Endodermal cell (in vitro differentiated cells): ENCODE results near the gene PECR. TPM values are rescaled to one million over a fixed set of nuclear protein-coding genes. Genes with fewer than 3 reads are reported as not detected.

ENCODE experiments used
- DNase-seq: peaks from one replicate; pipeline ENCODE4 v3.0.0-alpha.2; 2017
- H3K27ac ChIP-seq: 2 replicates; pipeline ENCODE4 v1.5.1; 2013; ENCODE audit warnings: mild to moderate bottlenecking, low read depth, low read length, moderate library complexity
- H3K27me3 ChIP-seq: 2 replicates; pipeline ENCODE4 v1.6.1; 2013; ENCODE audit warnings: mild to moderate bottlenecking, low read length, moderate library complexity; ENCODE audit not compliant: insufficient read depth, control insufficient read depth, poor library complexity, severe bottlenecking
- H3K36me3 ChIP-seq: 2 replicates; pipeline ENCODE4 v1.7.0; 2013; ENCODE audit warnings: mild to moderate bottlenecking, low read length, moderate library complexity; ENCODE audit not compliant: control insufficient read depth, insufficient read depth
- H3K4me1 ChIP-seq: one replicate; pipeline ENCODE4 v1.7.0; 2013; ENCODE audit warnings: low read length; ENCODE audit not compliant: control insufficient read depth, insufficient read depth
- H3K4me3 ChIP-seq: 2 replicates; pipeline ENCODE4 v1.5.1; 2013; ENCODE audit warnings: mild to moderate bottlenecking, low read length, moderate library complexity
- H3K9ac ChIP-seq: 2 replicates; pipeline ENCODE4 v1.6.1; 2013; ENCODE audit warnings: mild to moderate bottlenecking, low read length, moderate library complexity; ENCODE audit not compliant: poor library complexity, severe bottlenecking; ENCODE audit errors: extremely low read depth
- H3K9me3 ChIP-seq: 2 replicates; pipeline ENCODE4 v1.6.1; 2013; ENCODE audit warnings: mild to moderate bottlenecking, low read length, moderate library complexity; ENCODE audit not compliant: control insufficient read depth
- H3K27ac Mint-ChIP-seq: 2 replicates; pipeline ENCODE4 v1.8.0; 2020; ENCODE audit warnings: mixed read lengths
- H3K27me3 Mint-ChIP-seq: 2 replicates; pipeline ENCODE4 v1.8.0; 2021; ENCODE audit warnings: mild to moderate bottlenecking, mixed read lengths; ENCODE audit not compliant: insufficient read depth
- H3K36me3 Mint-ChIP-seq: 2 replicates; pipeline ENCODE4 v1.8.0; 2020; ENCODE audit warnings: low read depth, mixed read lengths
- H3K4me1 Mint-ChIP-seq: 2 replicates; pipeline ENCODE4 v1.8.0; 2020; ENCODE audit warnings: mixed read lengths
- H3K4me3 Mint-ChIP-seq: 2 replicates; pipeline ENCODE4 v1.8.0; 2020; ENCODE audit warnings: mild to moderate bottlenecking, moderate library complexity, mixed read lengths
- H3K9me3 Mint-ChIP-seq: 2 replicates; pipeline ENCODE4 v1.8.0; 2020; ENCODE audit warnings: mild to moderate bottlenecking, mixed read lengths
- WGBS, 2 experiments: methylation state at CpG; one replicate each; pipeline versions ENCODE4 v1.1.5 to v1.1.7; 2013; ENCODE audit warnings: missing lambda C conversion rate in 2 of 2, mixed read lengths in 1 of 2; ENCODE audit not compliant: insufficient coverage in 1 of 2, insufficient read length in 1 of 2; 5-methylcytosine and 5-hydroxymethylcytosine counted together
- total RNA-seq, 2 donors: library from RNA; stranded (reverse); fragmentation: NEBNext Ultra II Directional in 1 of 2; extraction: Animal tissue kit (Norgen Biotek cat#: 25700) in 1 of 2; gene quantifications; 2 replicates in 1 of 2; 3 replicates in 1 of 2; pipeline ENCODE4 v1.2.1, GENCODE V29; 2021
- TF ChIP-seq, protein P1 (sequence below): fragments of 200-600 bp; sonication (generic); conservative IDR thresholded peaks from 2 replicates; pipeline ENCODE4 v1.5.0; 2021; ENCODE audit warnings: antibody characterized with exemption, mild to moderate bottlenecking

PECR gene
- total RNA-seq, 2 donors from 2014 or later = 12.5 to 17.0 TPM

DNA sequence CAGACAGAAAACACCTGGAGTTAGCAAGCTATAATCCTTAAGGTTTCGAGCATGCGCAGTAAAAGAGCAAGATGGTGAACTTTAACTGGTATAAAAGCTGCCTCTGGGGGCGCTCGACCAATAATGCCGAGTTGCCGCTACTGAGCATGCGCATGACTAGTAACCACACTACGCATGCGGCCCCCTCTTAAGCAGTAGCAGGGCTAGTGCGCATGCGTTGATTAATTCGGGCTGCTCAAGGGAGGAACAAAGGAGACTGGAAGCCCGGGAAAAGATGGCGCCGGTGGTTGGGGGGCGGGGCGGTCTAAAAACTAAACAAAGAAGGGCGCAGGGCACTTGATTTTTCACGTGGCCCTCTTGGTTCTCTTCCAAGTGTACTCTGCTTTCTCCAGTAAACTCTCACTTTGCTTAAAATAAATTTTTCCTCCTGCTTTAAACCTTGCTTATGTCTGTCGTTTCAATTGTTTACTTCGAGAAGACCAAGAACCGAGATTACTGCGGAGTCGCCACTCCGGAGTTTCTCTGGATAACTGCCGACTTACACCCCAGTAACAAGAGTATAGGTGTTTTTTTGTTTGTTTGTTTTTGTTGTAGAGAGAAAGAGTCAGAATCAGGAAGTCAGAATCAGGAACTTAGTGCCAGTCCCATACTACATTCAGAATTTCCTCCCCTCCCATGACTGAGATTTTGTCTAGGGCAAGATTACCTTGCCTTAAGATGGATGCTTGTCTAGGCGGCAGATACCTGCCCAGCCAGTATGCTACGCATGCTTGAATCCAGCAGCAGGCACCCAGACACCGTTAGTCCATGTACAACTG, 33.3 kb upstream of the PECR start:
- peak; percentile 99 for DNase-seq
- Histone ChIP-seq H3K9me3 (no peaks in the 10 kb centered on the region), H3K27me3 (no peaks in the 10 kb centered on the region), H3K9ac (peak overlapping the region; percentile 89), H3K4me1 (peaks cover 9% of the 10 kb centered on the region), H3K4me3 (peak overlapping the region; percentile 78), H3K27ac (peak overlapping the region; percentile 90), H3K36me3 (peaks cover 91% of the 10 kb centered on the region)
- peak overlapping the region; percentile 99 for H3K27ac Mint-ChIP-seq
- H3K36me3 Mint-ChIP-seq = peaks cover 88% of the 10 kb centered on the region
- no peaks in the 10 kb centered on the region for H3K27me3 Mint-ChIP-seq
- WGBS, 2 experiments = 22 to 26% methylated on average over 22 to 29 of the region's 29 CpGs
- H3K4me1 Mint-ChIP-seq = peaks cover 42% of the 10 kb centered on the region
- TF ChIP-seq, protein P1, sequence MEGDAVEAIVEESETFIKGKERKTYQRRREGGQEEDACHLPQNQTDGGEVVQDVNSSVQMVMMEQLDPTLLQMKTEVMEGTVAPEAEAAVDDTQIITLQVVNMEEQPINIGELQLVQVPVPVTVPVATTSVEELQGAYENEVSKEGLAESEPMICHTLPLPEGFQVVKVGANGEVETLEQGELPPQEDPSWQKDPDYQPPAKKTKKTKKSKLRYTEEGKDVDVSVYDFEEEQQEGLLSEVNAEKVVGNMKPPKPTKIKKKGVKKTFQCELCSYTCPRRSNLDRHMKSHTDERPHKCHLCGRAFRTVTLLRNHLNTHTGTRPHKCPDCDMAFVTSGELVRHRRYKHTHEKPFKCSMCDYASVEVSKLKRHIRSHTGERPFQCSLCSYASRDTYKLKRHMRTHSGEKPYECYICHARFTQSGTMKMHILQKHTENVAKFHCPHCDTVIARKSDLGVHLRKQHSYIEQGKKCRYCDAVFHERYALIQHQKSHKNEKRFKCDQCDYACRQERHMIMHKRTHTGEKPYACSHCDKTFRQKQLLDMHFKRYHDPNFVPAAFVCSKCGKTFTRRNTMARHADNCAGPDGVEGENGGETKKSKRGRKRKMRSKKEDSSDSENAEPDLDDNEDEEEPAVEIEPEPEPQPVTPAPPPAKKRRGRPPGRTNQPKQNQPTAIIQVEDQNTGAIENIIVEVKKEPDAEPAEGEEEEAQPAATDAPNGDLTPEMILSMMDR = peak; percentile 92
- H3K4me3 Mint-ChIP-seq = peak overlapping the region; percentile 65
- H3K9me3 Mint-ChIP-seq = no peaks in the 10 kb centered on the region

DNA sequence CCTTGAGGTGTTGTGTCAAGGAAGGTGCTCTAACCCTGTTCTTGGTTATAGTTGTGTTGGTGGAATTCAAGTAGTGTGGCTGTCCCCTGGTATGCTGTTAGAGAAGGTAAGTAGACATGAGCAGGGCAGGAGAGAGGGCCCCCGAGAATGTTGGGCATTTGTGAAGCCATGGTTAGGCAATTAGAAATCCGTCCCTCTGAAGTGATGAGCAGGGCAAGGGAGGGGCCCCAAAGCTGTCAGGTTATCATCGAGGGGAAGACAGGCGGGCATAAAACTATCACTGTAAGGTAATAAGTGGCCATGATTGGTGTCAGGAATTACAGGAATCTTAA, 32.7 kb upstream of the PECR start:
- Histone ChIP-seq H3K27ac (no peak overlapping the region), H3K9me3 (no peaks in the 10 kb centered on the region), H3K9ac (peak overlapping the region; percentile 13), H3K4me3 (no peak overlapping the region), H3K4me1 (peaks cover 9% of the 10 kb centered on the region), H3K36me3 (peaks cover 86% of the 10 kb centered on the region), H3K27me3 (no peaks in the 10 kb centered on the region)
- H3K4me1 Mint-ChIP-seq = peaks cover 42% of the 10 kb centered on the region
- peak overlapping the region; percentile 65 for H3K4me3 Mint-ChIP-seq
- DNase-seq = no peak
- peak overlapping the region; percentile 99 for H3K27ac Mint-ChIP-seq
- no peaks in the 10 kb centered on the region for H3K9me3 Mint-ChIP-seq
- 45 to 47% methylated on average over 4 of the region's 4 CpGs for WGBS, 2 experiments
- H3K36me3 Mint-ChIP-seq = peaks cover 82% of the 10 kb centered on the region
- H3K27me3 Mint-ChIP-seq = no peaks in the 10 kb centered on the region
- TF ChIP-seq, protein P1 = no peak

DNA sequence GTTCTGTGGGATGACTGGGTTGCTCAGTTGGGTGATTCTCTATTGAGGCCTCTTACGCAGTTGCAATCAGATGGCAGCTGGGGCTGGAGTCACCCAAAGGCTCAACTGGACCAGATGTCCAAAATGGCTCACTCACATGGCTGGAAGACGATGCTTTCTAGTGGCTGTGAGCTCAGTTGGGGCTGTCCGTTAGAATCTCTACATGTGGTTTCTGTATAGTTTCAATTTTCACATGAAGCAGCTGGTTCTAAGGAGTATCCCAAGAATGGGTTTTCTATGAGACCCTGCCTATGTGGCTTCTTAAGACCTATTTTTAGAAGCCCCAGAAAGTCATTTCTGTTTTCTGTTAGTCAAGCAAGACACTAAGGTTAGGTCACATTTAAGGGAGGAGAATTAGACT, 32.0 kb upstream of the PECR start:
- H3K27ac ChIP-seq = no peak overlapping the region
- Mint-ChIP-seq H3K4me3 (no peak overlapping the region), H3K4me1 (peaks cover 43% of the 10 kb centered on the region), H3K27ac (peak overlapping the region; percentile 99), H3K9me3 (no peaks in the 10 kb centered on the region), H3K36me3 (peaks cover 74% of the 10 kb centered on the region), H3K27me3 (no peaks in the 10 kb centered on the region)
- H3K36me3 ChIP-seq = peaks cover 78% of the 10 kb centered on the region
- no peak for DNase-seq
- H3K4me3 ChIP-seq = no peak overlapping the region
- no peaks in the 10 kb centered on the region for H3K27me3 ChIP-seq
- no peak overlapping the region for H3K9ac ChIP-seq
- peaks cover 9% of the 10 kb centered on the region for H3K4me1 ChIP-seq
- no peaks in the 10 kb centered on the region for H3K9me3 ChIP-seq
- TF ChIP-seq, protein P1 = no peak
- WGBS, 2 experiments = 95 to 100% methylated on average over 2 to 3 of the region's 3 CpGs
